ENCODE results near the gene PHKG1.
"Not testable (repeated sequence)": the region's sequence is repeated elsewhere in the genome, so short reads cannot be mapped to it uniquely, and the experiment has no call there.

Gene PHKG1

GRCh38 chr7:56045758-56046157, 47.0 kb downstream of the PHKG1 start:
- DNase-seq (ENCODE audit: low read depth): not testable (repeated sequence)

GRCh38 chr7:56040730-56041129, 52.0 kb downstream of the PHKG1 start:
- DNase-seq (ENCODE audit: low read depth): no peak

- peak; percentile 44 for DNase-seq (ENCODE audit: low read depth)
These were observed 58.9 kb downstream of the PHKG1 start for GRCh38 chr7:56033671-56034432.

- DNase-seq (ENCODE audit: low read depth): not testable (repeated sequence)
These were observed 60.2 kb downstream of the PHKG1 start for GRCh38 chr7:56032578-56032977.

- DNase-seq (ENCODE audit: low read depth): not testable (repeated sequence)
These were observed 61.2 kb downstream of the PHKG1 start for GRCh38 chr7:56031556-56031955.

- DNase-seq (ENCODE audit: low read depth): no peak
These were observed 62.4 kb downstream of the PHKG1 start for GRCh38 chr7:56030340-56030739.

Measured in stimulated activated CD8-positive, alpha-beta memory T cell treated with anti-CD3 and anti-CD28 coated beads, Interleukin-15, amount 100 ng/mL, for 1 hour (primary cell).